GM12874 (cell line): Measurements from ENCODE around the gene CCDC194.

Source experiments
- TF ChIP-seq, protein P1 (sequence below): IDR thresholded peaks from 2 replicates; pipeline ENCODE4 v1.5.1; 2011; ENCODE audit warnings: low read depth, mild to moderate bottlenecking, control low read depth, low read length, moderate library complexity; ENCODE audit not compliant: insufficient read depth

Gene CCDC194

DNA sequence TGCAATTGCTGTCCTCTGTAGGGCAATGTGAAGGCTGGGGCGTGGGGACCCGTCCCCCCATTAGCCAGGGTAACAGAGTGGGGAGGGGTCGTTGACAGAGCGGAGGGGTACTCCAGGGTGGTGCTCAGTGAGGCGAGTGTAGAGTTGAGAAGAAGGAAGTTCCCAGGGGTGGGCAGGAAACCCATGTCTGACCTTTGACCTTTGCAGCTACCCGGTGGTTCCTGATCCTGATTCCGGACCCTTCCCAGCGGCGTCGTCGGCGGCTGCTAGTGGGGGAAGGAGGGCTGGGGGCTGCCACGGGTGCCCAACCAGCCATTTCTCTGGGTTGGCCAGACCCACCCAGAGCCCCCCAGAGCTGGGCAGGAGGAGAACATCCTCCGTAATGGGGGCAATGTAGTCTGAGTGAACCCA, 14.8 kb downstream of the CCDC194 start:
- TF ChIP-seq, protein P1, sequence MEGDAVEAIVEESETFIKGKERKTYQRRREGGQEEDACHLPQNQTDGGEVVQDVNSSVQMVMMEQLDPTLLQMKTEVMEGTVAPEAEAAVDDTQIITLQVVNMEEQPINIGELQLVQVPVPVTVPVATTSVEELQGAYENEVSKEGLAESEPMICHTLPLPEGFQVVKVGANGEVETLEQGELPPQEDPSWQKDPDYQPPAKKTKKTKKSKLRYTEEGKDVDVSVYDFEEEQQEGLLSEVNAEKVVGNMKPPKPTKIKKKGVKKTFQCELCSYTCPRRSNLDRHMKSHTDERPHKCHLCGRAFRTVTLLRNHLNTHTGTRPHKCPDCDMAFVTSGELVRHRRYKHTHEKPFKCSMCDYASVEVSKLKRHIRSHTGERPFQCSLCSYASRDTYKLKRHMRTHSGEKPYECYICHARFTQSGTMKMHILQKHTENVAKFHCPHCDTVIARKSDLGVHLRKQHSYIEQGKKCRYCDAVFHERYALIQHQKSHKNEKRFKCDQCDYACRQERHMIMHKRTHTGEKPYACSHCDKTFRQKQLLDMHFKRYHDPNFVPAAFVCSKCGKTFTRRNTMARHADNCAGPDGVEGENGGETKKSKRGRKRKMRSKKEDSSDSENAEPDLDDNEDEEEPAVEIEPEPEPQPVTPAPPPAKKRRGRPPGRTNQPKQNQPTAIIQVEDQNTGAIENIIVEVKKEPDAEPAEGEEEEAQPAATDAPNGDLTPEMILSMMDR, result no peak

DNA sequence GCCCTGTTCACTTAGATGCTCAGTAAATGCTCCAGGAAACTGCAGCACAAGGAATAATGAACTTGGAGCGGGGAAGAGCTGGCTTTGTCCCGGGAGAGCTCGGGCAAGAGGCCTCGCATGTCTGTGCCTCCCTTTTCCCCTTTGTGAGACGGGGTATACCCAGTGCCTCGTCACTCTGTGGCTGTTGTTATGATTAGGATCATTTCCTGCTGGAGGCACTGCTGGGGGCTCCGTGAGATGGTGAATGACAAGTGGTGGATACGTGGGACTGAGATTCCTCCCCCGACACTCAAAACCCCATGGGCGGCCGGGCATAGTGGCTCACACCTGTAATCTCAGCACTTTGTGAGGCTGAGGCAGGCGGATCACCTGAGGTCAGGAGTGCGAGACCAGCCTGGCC, 15.7 kb downstream of the CCDC194 start:
- TF ChIP-seq, protein P1, result no peak

- TF ChIP-seq, protein P1, result no peak
Measured at GRCh38 chr19:17376935-17377600, 16.9 kb downstream of the CCDC194 start, which contains the start of gene PLVAP. Gene PLVAP, minus strand, starts transcription at chr19:17377342. Its CDS starts 54 bp downstream, at chr19:17377288.

- TF ChIP-seq, protein P1, result no peak
Measured at GRCh38 chr19:17370026-17370587, 23.9 kb downstream of the CCDC194 start.

DNA sequence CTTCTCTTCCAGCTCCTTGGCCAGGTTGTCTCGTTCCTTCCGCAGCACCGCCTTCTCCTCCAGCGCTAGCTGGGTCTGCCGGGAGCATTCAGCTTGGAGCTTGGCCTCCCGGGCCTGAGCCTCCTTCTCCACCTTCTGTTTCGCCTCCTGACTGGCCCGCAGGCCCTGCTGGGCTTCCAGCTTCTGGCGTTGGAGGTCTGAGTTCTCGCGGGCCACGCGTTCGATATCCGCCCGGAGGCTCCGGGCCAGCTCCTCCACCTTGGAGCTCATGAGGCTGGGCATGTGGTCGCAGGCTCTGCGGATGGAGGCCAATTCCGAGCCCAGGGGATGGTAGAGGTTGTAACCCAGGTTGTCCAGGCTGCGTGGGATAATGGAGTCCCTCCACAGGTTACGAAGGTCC, 28.6 kb downstream of the CCDC194 start:
- TF ChIP-seq, protein P1, result no peak

DNA sequence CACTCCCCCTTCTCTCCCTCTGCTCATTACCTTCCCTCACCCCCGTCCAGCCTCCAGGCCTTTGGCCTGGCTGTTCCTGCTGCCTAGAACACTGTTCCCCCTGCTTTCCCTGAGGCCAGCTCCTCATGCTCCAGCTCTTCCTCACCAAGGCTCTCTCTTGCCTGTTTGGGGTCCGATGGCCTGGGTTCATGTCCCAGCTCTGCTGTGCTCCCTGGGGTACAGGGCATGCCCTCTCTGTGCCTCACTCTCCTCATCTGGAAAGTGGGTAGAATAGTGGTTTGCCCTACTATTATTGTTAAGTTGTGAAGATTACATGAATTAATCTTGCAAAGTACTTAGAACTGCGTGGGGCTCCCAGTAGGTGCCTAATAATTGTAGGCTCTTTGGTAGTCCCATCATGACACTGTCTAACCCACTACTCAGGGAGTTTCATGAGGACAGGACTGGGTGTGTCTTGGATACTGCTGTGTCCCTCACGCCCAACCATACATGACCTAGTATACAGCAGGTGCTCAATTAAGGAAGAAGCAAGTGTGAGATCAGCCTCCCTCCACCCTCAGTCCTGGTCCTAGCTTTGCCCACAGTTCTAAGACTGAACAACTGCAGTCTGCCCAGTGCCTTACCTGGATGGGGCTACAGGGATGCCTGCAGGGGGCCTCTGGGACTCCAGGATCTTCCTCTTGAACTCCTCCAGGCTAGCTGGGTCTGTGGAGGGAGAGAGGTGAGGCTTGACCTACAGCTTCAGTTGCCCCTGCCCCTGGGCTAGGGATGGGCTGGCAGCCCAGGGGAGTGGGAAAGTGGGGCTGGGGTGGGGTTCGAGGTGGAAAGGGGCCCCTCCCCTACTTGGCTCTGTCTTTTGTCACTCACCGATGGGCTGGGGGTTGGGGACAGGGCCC, 33.8 kb downstream of the CCDC194 start:
- TF ChIP-seq, protein P1, result no peak

DNA sequence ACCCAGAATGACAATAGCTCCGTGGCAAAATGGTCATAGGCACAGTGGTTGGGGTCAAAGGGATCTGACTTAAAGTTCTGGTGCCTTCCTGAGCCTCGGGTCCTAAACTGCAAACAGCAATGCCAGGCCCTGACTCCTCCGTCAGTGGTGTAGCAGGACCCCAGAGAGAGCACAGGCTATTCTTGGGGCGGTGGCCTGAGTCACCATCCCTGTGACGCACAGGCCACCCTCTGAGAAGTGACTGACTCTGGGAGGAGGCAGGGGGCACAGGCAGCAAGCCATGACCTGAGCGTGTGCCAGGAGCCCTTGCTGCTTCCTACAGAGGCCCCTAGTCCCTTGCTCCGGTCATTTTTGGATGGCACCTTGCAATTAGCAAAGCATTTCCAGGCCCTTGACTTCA, 35.6 kb downstream of the CCDC194 start:
- TF ChIP-seq, protein P1, result no peak
